ENCODE measurements around the gene ACTR6. TPM values are rescaled to one million over a fixed set of nuclear protein-coding genes. Genes with fewer than 3 reads are reported as not detected.

Gene ACTR6
- total RNA-seq, 1 experiment from 2014 or later: 34.9 TPM

DNA sequence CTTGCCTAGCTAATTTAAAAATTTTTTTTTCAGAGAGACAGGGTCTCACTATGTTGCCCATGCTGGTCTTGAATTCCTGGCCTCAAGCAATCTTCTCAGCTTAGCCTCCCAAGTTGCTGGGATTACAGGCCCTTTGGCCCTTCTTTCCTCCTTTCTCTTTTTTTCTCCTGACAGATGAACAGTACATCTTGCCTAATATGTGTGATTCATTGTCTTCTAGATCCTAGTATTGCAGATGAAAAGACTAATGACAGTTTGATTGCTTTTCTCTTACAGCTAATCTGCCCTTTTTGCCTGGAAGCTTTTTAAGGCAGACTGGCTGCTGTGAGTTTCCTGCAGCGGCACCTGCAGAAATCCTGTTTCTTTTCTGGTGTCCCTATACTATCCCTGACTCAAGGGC is 54.3 kb downstream of the ACTR6 start:
- H2AFZ ChIP-seq (ENCODE audit: low read length): no peak overlapping the region

More for the DNA sequence above, 54.3 kb downstream of the ACTR6 start:
- WGBS (ENCODE audit: extremely low coverage, insufficient read length, low lambda C conversion rate): no CpG with 5 or more reads among the region's 1 CpG
- Histone ChIP-seq H3K4me1 (ENCODE audit: insufficient read depth, low read length) (no peaks in the 10 kb centered on the region), H3K4ac (ENCODE audit: low read depth, low read length) (no peak overlapping the region), H3T11ph (ENCODE audit: low read length) (no peak overlapping the region), H3K56ac (ENCODE audit: insufficient read length, low read depth, low read length) (no peak overlapping the region), H2BK15ac (ENCODE audit: low read depth, low read length) (no peak overlapping the region), H4K20me1 (ENCODE audit: control insufficient read depth, insufficient read depth, insufficient read length) (no peaks in the 10 kb centered on the region), H3K79me2 (ENCODE audit: insufficient read depth, low read length) (no peaks in the 10 kb centered on the region), H3K27ac (ENCODE audit: insufficient read length, low read depth, low read length) (no peak overlapping the region), H3K23me2 (ENCODE audit: insufficient read length, low read depth, low read length, poor library complexity, severe bottlenecking) (no peaks in the 10 kb centered on the region), H2BK12ac (ENCODE audit: insufficient read length, low read depth, low read length) (no peak overlapping the region), H2AK5ac (ENCODE audit: insufficient read length, low read length) (no peak overlapping the region), H3K23ac (ENCODE audit: insufficient read length, low read depth, low read length) (no peak overlapping the region), H3K27me3 (ENCODE audit: insufficient read depth, low read length) (no peaks in the 10 kb centered on the region), H3K9me3 (ENCODE audit: control insufficient read depth, low read depth, low read length) (no peaks in the 10 kb centered on the region), H4K5ac (ENCODE audit: insufficient read length, low read depth, low read length) (no peak overlapping the region), H2BK5ac (ENCODE audit: insufficient read length, low read length) (no peak overlapping the region), H3K9ac (ENCODE audit: extremely low read depth, insufficient read length, low read length) (no peak overlapping the region), H3K4me2 (ENCODE audit: insufficient read depth, insufficient read length, low read length) (no peak overlapping the region), H3K79me1 (ENCODE audit: insufficient read depth, low read depth, low read length, poor library complexity, severe bottlenecking) (no peaks in the 10 kb centered on the region), H2BK120ac (ENCODE audit: low read depth, low read length, poor library complexity, severe bottlenecking) (no peak overlapping the region), H3K18ac (ENCODE audit: insufficient read length, low read depth, low read length) (no peak overlapping the region), H4K8ac (replicated peaks; ENCODE audit: insufficient read length, low read depth, low read length) (no peak overlapping the region), H2BK20ac (ENCODE audit: low read depth, low read length, poor library complexity, severe bottlenecking) (no peak overlapping the region), H3K14ac (ENCODE audit: insufficient read depth, low read length) (no peak overlapping the region), H4K91ac (ENCODE audit: insufficient read length, low read depth, low read length) (no peak overlapping the region)
- Mint-ChIP-seq H3K27me3 (ENCODE audit: low read depth) (no peaks in the 10 kb centered on the region), H3K27ac (peak overlapping the region; percentile 8 to 48 (median 24); a peak in 3 of 7 replicates), H3K36me3 (ENCODE audit: insufficient read depth in 1 of 3, low read depth in 3 of 3) (peaks cover 0 to 9% (median 0%) of the 10 kb centered on the region in 3 experiments; a peak in 3 of 7 replicates), H3K4me1 (no peaks in the 10 kb centered on the region), H3K9me3 (no peaks in the 10 kb centered on the region), H3K4me3 (no peak overlapping the region)
- TF ChIP-seq, protein P1, sequence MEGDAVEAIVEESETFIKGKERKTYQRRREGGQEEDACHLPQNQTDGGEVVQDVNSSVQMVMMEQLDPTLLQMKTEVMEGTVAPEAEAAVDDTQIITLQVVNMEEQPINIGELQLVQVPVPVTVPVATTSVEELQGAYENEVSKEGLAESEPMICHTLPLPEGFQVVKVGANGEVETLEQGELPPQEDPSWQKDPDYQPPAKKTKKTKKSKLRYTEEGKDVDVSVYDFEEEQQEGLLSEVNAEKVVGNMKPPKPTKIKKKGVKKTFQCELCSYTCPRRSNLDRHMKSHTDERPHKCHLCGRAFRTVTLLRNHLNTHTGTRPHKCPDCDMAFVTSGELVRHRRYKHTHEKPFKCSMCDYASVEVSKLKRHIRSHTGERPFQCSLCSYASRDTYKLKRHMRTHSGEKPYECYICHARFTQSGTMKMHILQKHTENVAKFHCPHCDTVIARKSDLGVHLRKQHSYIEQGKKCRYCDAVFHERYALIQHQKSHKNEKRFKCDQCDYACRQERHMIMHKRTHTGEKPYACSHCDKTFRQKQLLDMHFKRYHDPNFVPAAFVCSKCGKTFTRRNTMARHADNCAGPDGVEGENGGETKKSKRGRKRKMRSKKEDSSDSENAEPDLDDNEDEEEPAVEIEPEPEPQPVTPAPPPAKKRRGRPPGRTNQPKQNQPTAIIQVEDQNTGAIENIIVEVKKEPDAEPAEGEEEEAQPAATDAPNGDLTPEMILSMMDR (conservative IDR thresholded peaks at IDR 0.05): no peak
- no peak for DNase-seq
